Neural crest cell (in vitro differentiated cells): ENCODE measurements around the gene SETMAR. TPM values are rescaled to one million over a fixed set of nuclear protein-coding genes. Genes with fewer than 3 reads are reported as not detected.

ENCODE experiments used
- DNase-seq: peaks from one replicate; pipeline ENCODE4 v3.0.0; 2021; ENCODE audit warnings: low read depth, mixed read lengths, low spot score
- H3K27ac Mint-ChIP-seq: one replicate; pipeline ENCODE4 v1.8.0; 2021; ENCODE audit warnings: mild to moderate bottlenecking, mixed read lengths; ENCODE audit not compliant: unreplicated experiment
- H3K27me3 Mint-ChIP-seq: 2 replicates; pipeline ENCODE4 v1.8.0; 2021; ENCODE audit warnings: low read depth, mild to moderate bottlenecking, mixed read lengths
- H3K36me3 Mint-ChIP-seq: 2 replicates; pipeline ENCODE4 v1.8.0; 2021; ENCODE audit warnings: low read depth, mild to moderate bottlenecking, mixed read lengths
- H3K4me1 Mint-ChIP-seq: 2 replicates; pipeline ENCODE4 v1.8.0; 2021; ENCODE audit warnings: mixed read lengths
- H3K4me3 Mint-ChIP-seq: one replicate; pipeline ENCODE4 v1.8.0; 2021; ENCODE audit warnings: mild to moderate bottlenecking, mixed read lengths
- H3K9me3 Mint-ChIP-seq: 2 replicates; pipeline ENCODE4 v1.8.0; 2021; ENCODE audit warnings: mixed read lengths
- CTCF ChIP-seq: fragments of 200-600 bp; sonication (generic); conservative IDR thresholded peaks from 2 replicates; pipeline ENCODE4 v1.5.0; 2021; ENCODE audit warnings: antibody characterized with exemption, mild to moderate bottlenecking
- total RNA-seq: library from RNA; stranded (reverse); gene quantifications from 2 replicates; pipeline ENCODE4 v1.2.1, GENCODE V29; 2021

SETMAR gene
- total RNA-seq, 1 donor from 2014 or later, result 41.9 TPM

GRCh38 chr3:4340411-4341335 is 37.5 kb downstream of the SETMAR start:
- H3K36me3 Mint-ChIP-seq, result peaks cover 11% of the 10 kb centered on the region
- TF ChIP-seq CTCF, result no peak
- H3K4me1 Mint-ChIP-seq, result peaks cover 13% of the 10 kb centered on the region
- peaks cover 2% of the 10 kb centered on the region for H3K9me3 Mint-ChIP-seq
- no peak for DNase-seq
- H3K27ac Mint-ChIP-seq, result peak overlapping the region; percentile 36
- H3K27me3 Mint-ChIP-seq, result no peaks in the 10 kb centered on the region
- no peak overlapping the region for H3K4me3 Mint-ChIP-seq

GRCh38 chr3:4341336-4341675 is 38.1 kb downstream of the SETMAR start:
- Mint-ChIP-seq H3K4me3 (no peak overlapping the region), H3K4me1 (peaks cover 13% of the 10 kb centered on the region), H3K9me3 (peaks cover 6% of the 10 kb centered on the region), H3K36me3 (peaks cover 13% of the 10 kb centered on the region), H3K27ac (no peak overlapping the region), H3K27me3 (no peaks in the 10 kb centered on the region)
- no peak for DNase-seq
- TF ChIP-seq CTCF, result no peak

- Mint-ChIP-seq H3K4me3 (no peak overlapping the region), H3K27ac (no peak overlapping the region), H3K4me1 (peaks cover 13% of the 10 kb centered on the region), H3K27me3 (no peaks in the 10 kb centered on the region), H3K9me3 (peaks cover 6% of the 10 kb centered on the region), H3K36me3 (peaks cover 15% of the 10 kb centered on the region)
- no peak for DNase-seq
- TF ChIP-seq CTCF, result no peak
Measured at GRCh38 chr3:4343258-4343657, 40.1 kb downstream of the SETMAR start.

- Mint-ChIP-seq H3K36me3 (peaks cover 12% of the 10 kb centered on the region), H3K9me3 (peaks cover 10% of the 10 kb centered on the region), H3K27ac (no peak overlapping the region), H3K27me3 (no peaks in the 10 kb centered on the region), H3K4me1 (peaks cover 5% of the 10 kb centered on the region), H3K4me3 (no peak overlapping the region)
- peak; percentile 89 for TF ChIP-seq CTCF
- DNase-seq, result peak; percentile 19
Measured at GRCh38 chr3:4350789-4351163, 47.6 kb downstream of the SETMAR start.

GRCh38 chr3:4351164-4351855 is 48.1 kb downstream of the SETMAR start:
- Mint-ChIP-seq H3K9me3 (peaks cover 5% of the 10 kb centered on the region), H3K36me3 (peaks cover 10% of the 10 kb centered on the region), H3K27ac (no peak overlapping the region)

More at GRCh38 chr3:4351164-4351855, 48.1 kb downstream of the SETMAR start:
- no peak for DNase-seq
- Mint-ChIP-seq H3K27me3 (no peaks in the 10 kb centered on the region), H3K4me3 (no peak overlapping the region), H3K4me1 (peaks cover 5% of the 10 kb centered on the region)
- peak; percentile 51 for TF ChIP-seq CTCF
